Epithelial cell of umbilical artery (primary cell): ENCODE measurements around the gene ERLIN1. TPM values are rescaled to one million over a fixed set of nuclear protein-coding genes. Genes with fewer than 3 reads are reported as not detected.

Source experiments
- total RNA-seq: library from RNA; depleted of rRNA; stranded (reverse); fragments of >200 nt; gene quantifications from 2 replicates; pipeline ENCODE4 v1.2.3, GENCODE V29; 2014

The ERLIN1 gene
- total RNA-seq, result 35.4 and 74.0 TPM in 2 replicates

GRCh38 chr10:100185364-100186252 is at the start of gene ERLIN1:
TSS of gene ERLIN1 (minus strand) at chr10:100186029. CDS start at chr10:100185626, 403 bp downstream.

Other genes starting within 250 kb of the ERLIN1 start
- 29.2 and 35.3 TPM in 2 replicates for gene DNMBP, start 176.1 kb downstream of the ERLIN1 start, total RNA-seq
- gene CPN1, start 104.2 kb downstream of the ERLIN1 start, total RNA-seq, result not detected in 2 replicates
- 27.6 and 30.9 TPM in 2 replicates for gene CHUK, start 43.6 kb upstream of the ERLIN1 start, total RNA-seq
- gene CWF19L1, start 81.6 kb upstream of the ERLIN1 start, total RNA-seq, result 41.3 and 43.0 TPM in 2 replicates
- 56.5 and 65.9 TPM in 2 replicates for gene BLOC1S2, start 100.7 kb upstream of the ERLIN1 start, total RNA-seq
- not detected in 2 replicates for gene PKD2L1, start 144.2 kb upstream of the ERLIN1 start, total RNA-seq
- 99.4 and 146 TPM in 2 replicates for gene SCD, start 161.2 kb upstream of the ERLIN1 start, total RNA-seq